Hepatocyte (in vitro differentiated cells): ENCODE measurements around the gene EBF4. TPM values are rescaled to one million over a fixed set of nuclear protein-coding genes. Genes with fewer than 3 reads are reported as not detected.

Source experiments
- DNase-seq: peaks from one replicate; pipeline ENCODE4 v3.0.0-alpha.2; 2016; ENCODE audit warnings: low spot score
- H2AFZ ChIP-seq: fragments of 200-600 bp; sonication (generic); 2 replicates; pipeline ENCODE4 v1.6.0; 2016; ENCODE audit warnings: antibody characterized with exemption, mild to moderate bottlenecking
- H3K27ac ChIP-seq: fragments of 200-600 bp; sonication (generic); 2 replicates; pipeline ENCODE4 v1.5.1; 2016; ENCODE audit warnings: mild to moderate bottlenecking
- H3K27me3 ChIP-seq: fragments of 200-600 bp; sonication (generic); 2 replicates; pipeline ENCODE4 v1.6.1; 2016
- H3K36me3 ChIP-seq: fragments of 200-600 bp; sonication (generic); replicated peaks from 2 replicates; pipeline ENCODE4 v1.5.1; 2016; ENCODE audit warnings: low read depth; ENCODE audit not compliant: insufficient read depth
- H3K4me1 ChIP-seq: fragments of 200-600 bp; sonication (generic); 2 replicates; pipeline ENCODE4 v1.5.1; 2016; ENCODE audit warnings: mild to moderate bottlenecking, moderate library complexity; ENCODE audit not compliant: insufficient read depth
- H3K4me2 ChIP-seq: fragments of 200-600 bp; sonication (generic); 2 replicates; pipeline ENCODE4 v1.6.0; 2016
- H3K4me3 ChIP-seq: fragments of 200-600 bp; sonication (generic); 2 replicates; pipeline ENCODE4 v1.5.1; 2016; ENCODE audit warnings: mild to moderate bottlenecking
- H3K79me2 ChIP-seq: fragments of 200-600 bp; sonication (generic); 2 replicates; pipeline ENCODE4 v1.6.0; 2017; ENCODE audit warnings: mild to moderate bottlenecking
- H3K9me2 ChIP-seq: fragments of 200-600 bp; sonication (generic); replicated peaks from 2 replicates; pipeline ENCODE4 v1.6.0; 2017; ENCODE audit warnings: mild to moderate bottlenecking; ENCODE audit not compliant: insufficient read depth
- H3K9me3 ChIP-seq: fragments of 200-600 bp; sonication (generic); 2 replicates; pipeline ENCODE4 v1.5.1; 2016; ENCODE audit warnings: low read depth, mild to moderate bottlenecking
- H4K20me1 ChIP-seq: fragments of 200-600 bp; sonication (generic); 2 replicates; pipeline ENCODE4 v1.6.0; 2016; ENCODE audit warnings: mild to moderate bottlenecking; ENCODE audit not compliant: insufficient read depth, poor library complexity, severe bottlenecking
- CTCF ChIP-seq: fragments of 200-600 bp; sonication (generic); IDR thresholded peaks from 2 replicates; pipeline ENCODE4 v1.5.1; 2016; ENCODE audit warnings: antibody characterized with exemption, mild to moderate bottlenecking; ENCODE audit not compliant: poor library complexity
- EZH2 ChIP-seq: fragments of 200-600 bp; sonication (generic); IDR thresholded peaks from 2 replicates; pipeline ENCODE4 v1.6.1; 2016; ENCODE audit warnings: antibody characterized with exemption, mild to moderate bottlenecking, borderline replicate concordance
- EZH2phosphoT487 ChIP-seq: fragments of 200-600 bp; sonication (generic); IDR thresholded peaks from one replicate; pipeline ENCODE4 v1.6.1; 2018; ENCODE audit warnings: antibody characterized with exemption, mild to moderate bottlenecking, low read depth, moderate library complexity; ENCODE audit not compliant: unreplicated experiment, severe bottlenecking
- WGBS: methylation state at CpG from one replicate; pipeline ENCODE4 v1.1.6; 2016; ENCODE audit warnings: low lambda C conversion rate; ENCODE audit errors: missing lambda C conversion rate; 5-methylcytosine and 5-hydroxymethylcytosine counted together
- polyA plus RNA-seq: library from polyadenylated mRNA; unstranded; fragments of >200 nt; fragmentation: Nextera tagmentation; extraction: Ambion mirVana; gene quantifications from 2 replicates; pipeline ENCODE4 v1.2.1, GENCODE V29; 2016
- total RNA-seq: library from RNA; depleted of rRNA; stranded (reverse); fragments of >200 nt; gene quantifications from 2 replicates; pipeline ENCODE4 v1.2.3, GENCODE V29; 2014

The EBF4 gene
- total and polyA plus RNA-seq, 2 experiments from 2014 or later: 10.7 to 17.9 TPM

GRCh38 chr20:2775139-2775538 is 82.6 kb downstream of the EBF4 start:
- Histone ChIP-seq H3K9me2 (no peaks in the 10 kb centered on the region), H2AFZ (no peak overlapping the region), H3K4me2 (no peak overlapping the region), H3K27ac (no peak overlapping the region), H3K79me2 (no peaks in the 10 kb centered on the region), H3K36me3 (no peaks in the 10 kb centered on the region), H3K4me3 (no peak overlapping the region), H3K9me3 (no peaks in the 10 kb centered on the region), H4K20me1 (no peaks in the 10 kb centered on the region), H3K27me3 (peaks cover 2% of the 10 kb centered on the region), H3K4me1 (no peaks in the 10 kb centered on the region)
- TF ChIP-seq EZH2phosphoT487 (no peak), CTCF (no peak), EZH2 (no peak)
- no peak for DNase-seq
- 83% methylated on average over 3 of the region's 3 CpGs for WGBS

- Histone ChIP-seq H3K4me2 (no peak overlapping the region), H3K4me3 (no peak overlapping the region), H3K4me1 (no peaks in the 10 kb centered on the region), H3K79me2 (no peaks in the 10 kb centered on the region), H3K27ac (no peak overlapping the region), H3K9me3 (no peaks in the 10 kb centered on the region), H3K9me2 (no peaks in the 10 kb centered on the region), H4K20me1 (no peaks in the 10 kb centered on the region), H3K27me3 (peaks cover 16% of the 10 kb centered on the region), H3K36me3 (no peaks in the 10 kb centered on the region), H2AFZ (no peak overlapping the region)
- no peak for TF ChIP-seq EZH2
- TF ChIP-seq CTCF: no peak
- no peak for TF ChIP-seq EZH2phosphoT487
- 91% methylated on average over 10 of the region's 10 CpGs for WGBS
- DNase-seq: no peak
Observed at GRCh38 chr20:2778602-2779321, 86.2 kb downstream of the EBF4 start.

GRCh38 chr20:2780948-2781347 is 88.4 kb downstream of the EBF4 start:
- H3K27ac ChIP-seq: no peak overlapping the region

More at GRCh38 chr20:2780948-2781347, 88.4 kb downstream of the EBF4 start:
- Histone ChIP-seq H3K9me3 (no peaks in the 10 kb centered on the region), H3K4me2 (no peak overlapping the region), H2AFZ (no peak overlapping the region), H4K20me1 (no peaks in the 10 kb centered on the region), H3K27me3 (peaks cover 16% of the 10 kb centered on the region), H3K9me2 (no peaks in the 10 kb centered on the region), H3K4me1 (no peaks in the 10 kb centered on the region), H3K36me3 (no peaks in the 10 kb centered on the region), H3K79me2 (no peaks in the 10 kb centered on the region), H3K4me3 (no peak overlapping the region)
- TF ChIP-seq CTCF (no peak), EZH2phosphoT487 (no peak), EZH2 (no peak)
- WGBS: 35% methylated on average over 3 of the region's 3 CpGs
- DNase-seq: no peak
